Bronchial epithelial cell (primary cell): ENCODE results near the gene PAK5. TPM values are rescaled to one million over a fixed set of nuclear protein-coding genes. Genes with fewer than 3 reads are reported as not detected.
A peak's percentile ranks its signal among the peaks of the same experiment; 100 is the strongest.

ENCODE experiments used
- DNase-seq: peaks from one replicate; pipeline ENCODE4 v3.0.0-alpha.2; 2010; ENCODE audit warnings: low read depth
- FAIRE-seq: peaks from 2 replicates; lab custom pipeline; 2011; peaks lifted over from hg19 to GRCh38; lab: Jason Lieb, UNC
- H3K27me3 ChIP-seq: 2 replicates; pipeline ENCODE4 v1.5.1; 2011; ENCODE audit warnings: low read length; ENCODE audit not compliant: control insufficient read depth, insufficient read depth
- H3K36me3 ChIP-seq: 2 replicates; pipeline ENCODE4 v1.5.1; 2011; ENCODE audit warnings: low read length; ENCODE audit not compliant: control insufficient read depth, insufficient read depth
- H3K4me3 ChIP-seq: 2 replicates; pipeline ENCODE4 v1.5.1; 2011; ENCODE audit warnings: mild to moderate bottlenecking, low read depth, low read length, control low read depth
- CTCF ChIP-seq: IDR thresholded peaks from 2 replicates; pipeline ENCODE4 v1.5.1; 2011; ENCODE audit warnings: mild to moderate bottlenecking, moderate library complexity, low read length, control low read depth, inconsistent platforms; ENCODE audit not compliant: insufficient read depth, severe bottlenecking
- total RNA-seq: library from RNA; depleted of rRNA; stranded (reverse); fragments of >200 nt; gene quantifications from 2 replicates; pipeline ENCODE4 v1.2.1, GENCODE V29; 2014

PAK5 gene
- total RNA-seq, 1 donor from 2014 or later = not detected

GRCh38 chr20:9565910-9566550 lies 272.8 kb downstream of the PAK5 start:
- Histone ChIP-seq H3K36me3 (no peaks in the 10 kb centered on the region), H3K4me3 (no peak overlapping the region), H3K27me3 (no peaks in the 10 kb centered on the region)
- FAIRE-seq = no peak
- no peak for DNase-seq
- TF ChIP-seq CTCF = no peak

- Histone ChIP-seq H3K4me3 (no peak overlapping the region), H3K36me3 (no peaks in the 10 kb centered on the region), H3K27me3 (no peaks in the 10 kb centered on the region)
- DNase-seq (no peak), FAIRE-seq (no peak)
- TF ChIP-seq CTCF = no peak
These were observed 281.5 kb downstream of the PAK5 start for GRCh38 chr20:9557411-9557810.

GRCh38 chr20:9555781-9556180 lies 283.1 kb downstream of the PAK5 start:
- TF ChIP-seq CTCF = no peak
- FAIRE-seq (peak; percentile 95), DNase-seq (peak; percentile 97)
- Histone ChIP-seq H3K36me3 (no peaks in the 10 kb centered on the region), H3K4me3 (no peak overlapping the region), H3K27me3 (no peaks in the 10 kb centered on the region)

- FAIRE-seq (no peak), DNase-seq (peak; percentile 17)
- no peak for TF ChIP-seq CTCF
- no peaks in the 10 kb centered on the region for H3K36me3 ChIP-seq
- H3K27me3 ChIP-seq = no peaks in the 10 kb centered on the region
- no peak overlapping the region for H3K4me3 ChIP-seq
These were observed 286.9 kb downstream of the PAK5 start for GRCh38 chr20:9551808-9552550.

DNA sequence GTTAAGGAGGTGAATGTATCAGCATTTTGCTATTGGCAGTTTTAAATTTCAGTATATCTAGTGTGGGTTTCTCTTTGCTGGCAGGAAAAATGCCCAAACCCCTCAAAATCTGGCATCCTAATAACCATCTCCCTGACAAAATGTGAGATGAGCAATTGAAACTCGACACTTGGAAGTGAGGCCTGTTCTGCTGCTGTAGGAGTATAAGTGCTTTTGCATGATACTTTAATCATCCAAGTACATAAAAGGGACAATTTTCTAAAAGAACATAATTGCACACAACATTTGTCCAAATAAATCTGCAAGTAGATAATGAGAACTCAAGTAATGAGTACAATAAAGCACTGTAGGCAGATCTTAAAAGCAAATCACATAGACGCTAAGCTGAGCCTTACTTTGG lies 288.0 kb downstream of the PAK5 start:
- no peak for TF ChIP-seq CTCF
- H3K27me3 ChIP-seq = no peaks in the 10 kb centered on the region
- H3K4me3 ChIP-seq = no peak overlapping the region
- no peak for FAIRE-seq
- DNase-seq = no peak
- H3K36me3 ChIP-seq = no peaks in the 10 kb centered on the region

DNA sequence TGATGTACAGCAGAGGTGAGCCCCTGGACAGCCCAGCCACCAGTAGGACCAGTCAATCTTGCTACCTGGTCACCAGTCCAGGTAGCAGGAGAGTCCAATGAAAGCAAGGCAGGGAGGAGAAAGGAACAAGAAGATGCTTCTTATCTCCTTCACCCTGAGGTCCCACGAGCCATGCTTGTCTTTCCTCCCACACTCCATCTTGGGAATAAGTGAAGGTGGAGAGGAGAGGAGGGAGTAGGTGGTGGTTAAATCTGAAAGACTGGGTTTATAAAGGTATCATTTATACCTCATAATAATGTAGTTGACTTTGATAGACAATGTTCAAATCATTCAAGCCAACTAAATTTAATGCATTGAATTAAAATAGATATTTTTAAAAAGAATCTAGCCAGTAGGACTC lies 288.6 kb downstream of the PAK5 start:
- Histone ChIP-seq H3K27me3 (no peaks in the 10 kb centered on the region), H3K4me3 (no peak overlapping the region), H3K36me3 (no peaks in the 10 kb centered on the region)
- no peak for TF ChIP-seq CTCF
- no peak for DNase-seq
- no peak for FAIRE-seq
